Gastrocnemius medialis (tissue), 4 donors: ENCODE data around the gene LRRC45. TPM values are rescaled to one million over a fixed set of nuclear protein-coding genes. Genes with fewer than 3 reads are reported as not detected.

Experiments
- ATAC-seq, 2 donors: fragments of 150-250 bp; one replicate each; pipeline ENCODE4 v1.9.1; 2016
- DNase-seq, 2 donors: peaks; one replicate each; pipeline ENCODE4 v3.0.0-alpha.2; 2019
- H3K27ac ChIP-seq, 4 donors: fragments of 200-600 bp; sonication (generic); 1 replicate in 1 of 4; 2 replicates in 3 of 4; pipeline ENCODE4 v1.5.1; 2016 to 2018; ENCODE audit warnings: mild to moderate bottlenecking in 2 of 4, moderate library complexity in 1 of 4
- H3K27me3 ChIP-seq, 3 donors: fragments of 200-600 bp; sonication (generic) in 2 of 3; 1 replicate in 1 of 3; 2 replicates in 2 of 3; pipeline versions ENCODE4 v1.5.1 to v1.6.0; 2016 to 2019; ENCODE audit warnings: mild to moderate bottlenecking in 1 of 3, moderate library complexity in 1 of 3
- H3K36me3 ChIP-seq, 2 donors: fragments of 200-600 bp; sonication (generic) in 1 of 2; one replicate each; pipeline ENCODE4 v1.5.1; 2017 to 2018
- H3K4me1 ChIP-seq, 2 donors: fragments of 200-600 bp; sonication (generic) in 1 of 2; one replicate each; pipeline ENCODE4 v1.5.1; 2016 to 2017; ENCODE audit warnings: mild to moderate bottlenecking in 2 of 2
- H3K4me3 ChIP-seq, 4 donors: fragments of 200-600 bp; sonication (generic) in 3 of 4; 1 replicate in 1 of 4; 2 replicates in 3 of 4; pipeline ENCODE4 v1.5.1; 2016 to 2019; ENCODE audit warnings: mild to moderate bottlenecking in 2 of 4
- H3K9me3 ChIP-seq, 3 donors: fragments of 200-600 bp; sonication (generic) in 2 of 3; 1 replicate in 1 of 3; 2 replicates in 2 of 3; pipeline ENCODE4 v1.5.1; 2016 to 2019
- POLR2A ChIP-seq, 2 donors: fragments of 450-650 bp; IDR thresholded peaks; one replicate each; pipeline ENCODE4 v1.6.1; 2017; ENCODE audit warnings: antibody characterized with exemption in 2 of 2, mild to moderate bottlenecking in 2 of 2, moderate library complexity in 2 of 2
- in situ Hi-C, 4 donors: fragments of 200-750 bp; cut with MboI; loops; one replicate each; pipeline versions ENCODE4 v1.15.0 to v1.8.0; 2017; ENCODE audit warnings: low sequenced_read_pairs in 4 of 4
- intact Hi-C: fragments of 100-400 bp; cut with DNase I; formaldehyde crosslinking; loops from one replicate; pipeline ENCODE4 v1.15.1; 2023; ENCODE audit warnings: low total_unique reads
- total RNA-seq, 4 donors: library from RNA; depleted of rRNA; stranded (reverse); fragments of >200 nt; gene quantifications; one replicate each; pipeline versions ENCODE4 v1.1.0 to v1.2.3, GENCODE V29; 2016
- TF ChIP-seq, protein P1 (sequence below), 5 experiments: fragments of 450-650 bp in 3 of 5; fragments of 200-600 bp in 2 of 5; sonication (generic) in 2 of 5; IDR thresholded peaks in 4 of 5; conservative IDR thresholded peaks in 1 of 5; 1 replicate in 4 of 5; 2 replicates in 1 of 5; pipeline ENCODE4 v1.5.1; 2016 to 2019; ENCODE audit warnings: antibody characterized with exemption in 5 of 5, mild to moderate bottlenecking in 3 of 5, moderate library complexity in 3 of 5

LRRC45 gene
- total RNA-seq, 4 donors from 2014 or later, result 1.1 to 5.0 (median 3.8) TPM

DNA sequence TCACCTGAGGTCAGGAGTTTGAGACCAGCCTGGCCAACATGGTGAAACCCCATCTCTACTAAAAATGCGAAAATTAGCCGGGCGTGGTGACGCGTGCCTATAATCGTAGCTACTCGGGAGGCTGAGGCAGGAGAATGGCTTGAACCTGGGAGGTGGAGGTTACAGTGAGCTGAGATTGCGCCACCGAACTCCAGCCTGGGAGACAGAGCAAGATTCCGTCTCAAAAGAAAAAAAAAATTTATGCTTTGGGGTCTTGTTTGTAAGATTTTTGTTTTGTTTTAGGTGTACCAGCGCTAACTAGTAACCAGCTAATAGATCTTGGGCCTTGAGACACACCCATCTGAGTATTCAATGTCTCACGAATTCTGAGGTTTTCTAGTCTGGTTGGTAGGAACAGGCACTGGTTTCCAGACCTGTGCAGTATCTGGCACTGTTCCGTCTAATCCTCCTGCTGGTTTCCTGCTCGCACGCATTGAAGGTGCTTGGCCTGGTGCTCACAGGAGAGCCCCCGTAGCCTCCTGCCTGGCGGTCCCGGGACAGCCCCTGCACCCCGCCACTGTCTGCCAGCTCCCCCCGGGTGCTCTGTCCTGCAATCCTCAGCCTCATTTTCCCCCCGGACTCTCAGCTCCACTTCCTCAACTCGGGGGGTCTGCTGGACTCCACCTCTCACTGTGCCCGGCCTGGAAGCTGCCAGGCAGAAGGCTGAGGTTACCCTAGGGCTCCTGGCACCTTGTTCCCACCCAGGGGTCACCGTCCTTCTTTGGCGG, 53.1 kb downstream of the LRRC45 start:
- intact Hi-C loops (loop anchor here (10.0 kb wide), 1 partner anchor 71 kb away; no protein-coding TSS in a partner anchor), in situ Hi-C loops (no loop called here)
- TF ChIP-seq, protein P1, sequence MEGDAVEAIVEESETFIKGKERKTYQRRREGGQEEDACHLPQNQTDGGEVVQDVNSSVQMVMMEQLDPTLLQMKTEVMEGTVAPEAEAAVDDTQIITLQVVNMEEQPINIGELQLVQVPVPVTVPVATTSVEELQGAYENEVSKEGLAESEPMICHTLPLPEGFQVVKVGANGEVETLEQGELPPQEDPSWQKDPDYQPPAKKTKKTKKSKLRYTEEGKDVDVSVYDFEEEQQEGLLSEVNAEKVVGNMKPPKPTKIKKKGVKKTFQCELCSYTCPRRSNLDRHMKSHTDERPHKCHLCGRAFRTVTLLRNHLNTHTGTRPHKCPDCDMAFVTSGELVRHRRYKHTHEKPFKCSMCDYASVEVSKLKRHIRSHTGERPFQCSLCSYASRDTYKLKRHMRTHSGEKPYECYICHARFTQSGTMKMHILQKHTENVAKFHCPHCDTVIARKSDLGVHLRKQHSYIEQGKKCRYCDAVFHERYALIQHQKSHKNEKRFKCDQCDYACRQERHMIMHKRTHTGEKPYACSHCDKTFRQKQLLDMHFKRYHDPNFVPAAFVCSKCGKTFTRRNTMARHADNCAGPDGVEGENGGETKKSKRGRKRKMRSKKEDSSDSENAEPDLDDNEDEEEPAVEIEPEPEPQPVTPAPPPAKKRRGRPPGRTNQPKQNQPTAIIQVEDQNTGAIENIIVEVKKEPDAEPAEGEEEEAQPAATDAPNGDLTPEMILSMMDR (IDR thresholded peaks at IDR 0.05 in 4 of 5, conservative IDR thresholded peaks at IDR 0.05 in 1 of 5), result no peak
- no peak for TF ChIP-seq POLR2A (IDR thresholded peaks at IDR 0.05)
- DNase-seq, result no peak
- Histone ChIP-seq H3K4me1 (no peaks in the 10 kb centered on the region), H3K27ac (no peak overlapping the region), H3K4me3 (no peak overlapping the region), H3K36me3 (peaks cover 0 to 22% of the 10 kb centered on the region in 2 donors), H3K9me3 (no peaks in the 10 kb centered on the region), H3K27me3 (no peaks in the 10 kb centered on the region)
- no peak for ATAC-seq

- in situ Hi-C loops, result no loop called here
- ATAC-seq (peak in 1 of 2 donors; percentile 22), DNase-seq (no peak)
- Histone ChIP-seq H3K4me1 (no peaks in the 10 kb centered on the region), H3K27ac (no peak overlapping the region), H3K36me3 (peaks cover 0 to 30% of the 10 kb centered on the region in 2 donors), H3K27me3 (no peaks in the 10 kb centered on the region), H3K9me3 (no peaks in the 10 kb centered on the region), H3K4me3 (no peak overlapping the region)
- intact Hi-C loops, result loop anchor here (10.0 kb wide), 1 partner anchor 72 kb away; no protein-coding TSS in a partner anchor
- TF ChIP-seq POLR2A (IDR thresholded peaks at IDR 0.05), result no peak
- TF ChIP-seq, protein P1 (IDR thresholded peaks at IDR 0.05 in 4 of 5, conservative IDR thresholded peaks at IDR 0.05 in 1 of 5), result no peak
Observed at GRCh38 chr17:82076785-82077591, 53.9 kb downstream of the LRRC45 start.

- H3K36me3 ChIP-seq, result peaks cover 0 to 37% of the 10 kb centered on the region in 2 donors
- H3K27ac ChIP-seq, result no peak overlapping the region
- TF ChIP-seq, protein P1 (IDR thresholded peaks at IDR 0.05 in 4 of 5, conservative IDR thresholded peaks at IDR 0.05 in 1 of 5), result no peak
- no peak for TF ChIP-seq POLR2A (IDR thresholded peaks at IDR 0.05)
- H3K9me3 ChIP-seq, result no peaks in the 10 kb centered on the region
- H3K27me3 ChIP-seq, result no peaks in the 10 kb centered on the region
- H3K4me3 ChIP-seq, result no peak overlapping the region
- intact Hi-C loops, result loop anchor here (10.0 kb wide), 1 partner anchor 73 kb away; no protein-coding TSS in a partner anchor
- DNase-seq (peak in 1 of 2 donors; percentile 52), ATAC-seq (peak in 1 of 2 donors; percentile 59)
- H3K4me1 ChIP-seq, result no peaks in the 10 kb centered on the region
- in situ Hi-C loops, result no loop called here
Observed at GRCh38 chr17:82077617-82078358, 54.7 kb downstream of the LRRC45 start.

GRCh38 chr17:82078433-82078832, 55.3 kb downstream of the LRRC45 start:
- H3K9me3 ChIP-seq, result no peaks in the 10 kb centered on the region
- DNase-seq, result no peak
- no peak overlapping the region for H3K4me3 ChIP-seq
- in situ Hi-C loops, result no loop called here
- no peak overlapping the region for H3K27ac ChIP-seq
- intact Hi-C loops, result loop anchor here (10.0 kb wide), 1 partner anchor 74 kb away; no protein-coding TSS in a partner anchor
- H3K4me1 ChIP-seq, result no peaks in the 10 kb centered on the region
- no peak for ATAC-seq
- TF ChIP-seq, protein P1 (IDR thresholded peaks at IDR 0.05 in 4 of 5, conservative IDR thresholded peaks at IDR 0.05 in 1 of 5), result no peak
- no peak for TF ChIP-seq POLR2A (IDR thresholded peaks at IDR 0.05)
- H3K27me3 ChIP-seq, result no peaks in the 10 kb centered on the region
- H3K36me3 ChIP-seq, result peaks cover 0 to 44% of the 10 kb centered on the region in 2 donors
